Hepatocyte (in vitro differentiated cells): Measurements from ENCODE around the gene IL17REL.

Experiments used
- EZH2 ChIP-seq: fragments of 200-600 bp; sonication (generic); IDR thresholded peaks from 2 replicates; pipeline ENCODE4 v1.6.1; 2016; ENCODE audit warnings: antibody characterized with exemption, mild to moderate bottlenecking, borderline replicate concordance
- TF ChIP-seq, protein P1 (sequence below): fragments of 200-600 bp; sonication (generic); IDR thresholded peaks from 2 replicates; pipeline ENCODE4 v1.5.1; 2016; ENCODE audit warnings: antibody characterized with exemption, mild to moderate bottlenecking; ENCODE audit not compliant: poor library complexity

DNA sequence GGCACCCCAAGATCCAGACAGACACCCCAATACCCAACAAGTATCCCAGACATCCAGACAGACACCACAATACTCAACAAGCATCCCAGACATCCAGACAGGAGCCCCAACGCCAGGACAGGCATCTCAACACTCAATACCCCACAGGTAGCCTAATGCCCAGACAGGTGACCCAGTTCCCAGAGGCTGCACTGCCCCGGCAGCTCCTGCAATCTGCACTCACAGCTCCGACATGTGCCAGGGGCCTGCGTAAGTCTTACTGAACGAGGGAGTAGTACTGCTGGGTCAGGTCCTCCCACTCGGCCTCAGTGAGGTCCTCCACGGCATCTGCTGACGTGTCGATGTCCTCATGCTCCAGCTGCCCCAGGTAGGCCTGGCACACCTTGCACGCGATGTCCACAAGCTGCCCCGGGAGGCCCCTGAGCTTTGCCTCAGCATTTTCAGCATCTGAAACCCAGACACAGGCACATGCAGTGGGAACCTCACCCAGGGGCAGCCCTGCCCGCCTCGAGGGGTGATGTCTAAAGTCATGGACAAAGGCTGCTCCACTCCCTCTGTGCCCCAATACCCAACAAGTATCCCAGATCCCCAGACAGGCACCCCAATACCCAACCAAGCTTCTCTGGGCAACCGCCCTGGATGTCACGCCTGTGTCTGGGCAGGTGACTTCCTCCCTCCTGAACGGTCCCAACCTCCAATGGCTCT, 28.9 kb upstream of the IL17REL start:
- no peak for TF ChIP-seq EZH2
- TF ChIP-seq, protein P1, sequence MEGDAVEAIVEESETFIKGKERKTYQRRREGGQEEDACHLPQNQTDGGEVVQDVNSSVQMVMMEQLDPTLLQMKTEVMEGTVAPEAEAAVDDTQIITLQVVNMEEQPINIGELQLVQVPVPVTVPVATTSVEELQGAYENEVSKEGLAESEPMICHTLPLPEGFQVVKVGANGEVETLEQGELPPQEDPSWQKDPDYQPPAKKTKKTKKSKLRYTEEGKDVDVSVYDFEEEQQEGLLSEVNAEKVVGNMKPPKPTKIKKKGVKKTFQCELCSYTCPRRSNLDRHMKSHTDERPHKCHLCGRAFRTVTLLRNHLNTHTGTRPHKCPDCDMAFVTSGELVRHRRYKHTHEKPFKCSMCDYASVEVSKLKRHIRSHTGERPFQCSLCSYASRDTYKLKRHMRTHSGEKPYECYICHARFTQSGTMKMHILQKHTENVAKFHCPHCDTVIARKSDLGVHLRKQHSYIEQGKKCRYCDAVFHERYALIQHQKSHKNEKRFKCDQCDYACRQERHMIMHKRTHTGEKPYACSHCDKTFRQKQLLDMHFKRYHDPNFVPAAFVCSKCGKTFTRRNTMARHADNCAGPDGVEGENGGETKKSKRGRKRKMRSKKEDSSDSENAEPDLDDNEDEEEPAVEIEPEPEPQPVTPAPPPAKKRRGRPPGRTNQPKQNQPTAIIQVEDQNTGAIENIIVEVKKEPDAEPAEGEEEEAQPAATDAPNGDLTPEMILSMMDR, result no peak
